GM10248 (cell line): ENCODE results near the gene SAAL1.
A peak's percentile ranks its signal among the peaks of the same experiment; 100 is the strongest.

ENCODE experiments used
- CTCF ChIA-PET: fragments of 300-600 bp; sonication (Branson Sonifier 250); formaldehyde crosslinking; extraction: SDS; loops from one replicate; lab custom pipeline; 2021; ENCODE audit warnings: antibody characterized with exemption; lab: Yijun Ruan, JAX
- POLR2A ChIA-PET: fragments of 350-650 bp; sonication (Branson Sonifier 250); formaldehyde crosslinking; extraction: SDS; loops from one replicate; lab custom pipeline; 2020; ENCODE audit warnings: antibody characterized with exemption; lab: Yijun Ruan, JAX
- DNase-seq: peaks from one replicate; pipeline ENCODE4 v3.0.0; 2012; ENCODE audit errors: extremely low spot score
- CTCF ChIP-seq: IDR thresholded peaks from 2 replicates; pipeline ENCODE4 v1.5.1; 2012; ENCODE audit warnings: mild to moderate bottlenecking, low read depth; ENCODE audit errors: extremely low read depth, missing control alignments, control extremely low read depth

Gene SAAL1

GRCh38 chr11:18105802-18106574 lies at the start of gene SAAL1:
Gene SAAL1, minus strand, starts transcription at chr11:18106082. Its CDS starts 41 bp downstream, at chr11:18106041.
- TF ChIP-seq CTCF, result peak; percentile 96
- ChIA-PET CTCF (interaction anchor here (0.7 to 7.8 kb wide), 36 partner anchors 8 to 747 kb away, joined by 3 to 90 read pairs (median 4); no protein-coding TSS in a partner anchor), POLR2A (no interaction called here)
- DNase-seq, result peak; percentile 93

- no peak for TF ChIP-seq CTCF
- CTCF ChIA-PET, result interaction anchor here (1.0 kb wide), 1 partner anchor 36 kb away, joined by 4 read pairs; no protein-coding TSS in a partner anchor
- DNase-seq, result no peak
- POLR2A ChIA-PET, result no interaction called here
Observed at GRCh38 chr11:18151581-18151980, 45.7 kb upstream of the SAAL1 start.

GRCh38 chr11:18145837-18146236 lies 40.0 kb upstream of the SAAL1 start:
- CTCF ChIA-PET, result interaction anchor here (1.9 kb wide), 1 partner anchor 31 kb away, joined by 7 read pairs; no protein-coding TSS in a partner anchor
- POLR2A ChIA-PET, result no interaction called here
- TF ChIP-seq CTCF, result no peak
- DNase-seq, result no peak

GRCh38 chr11:18145025-18145424 lies 39.1 kb upstream of the SAAL1 start:
- ChIA-PET POLR2A (no interaction called here), CTCF (interaction anchor here (1.9 kb wide), 1 partner anchor 30 kb away, joined by 7 read pairs; no protein-coding TSS in a partner anchor)
- TF ChIP-seq CTCF, result no peak
- no peak for DNase-seq

GRCh38 chr11:18144243-18144642 lies 38.4 kb upstream of the SAAL1 start:
- CTCF ChIA-PET, result interaction anchor here (1.9 kb wide), 1 partner anchor 29 kb away, joined by 7 read pairs; no protein-coding TSS in a partner anchor
- POLR2A ChIA-PET, result no interaction called here
- DNase-seq, result no peak
- no peak for TF ChIP-seq CTCF

- DNase-seq, result no peak
- ChIA-PET CTCF (interaction anchor here (1.0 to 2.6 kb wide), 2 partner anchors 25 to 34 kb away, joined by 3 to 7 read pairs; partner anchors contain the start of gene SAAL1), POLR2A (no interaction called here)
- TF ChIP-seq CTCF, result no peak
Observed at GRCh38 chr11:18140145-18140544, 34.3 kb upstream of the SAAL1 start.
